T-helper 2 cell treated with Interferon-gamma antibody and Interleukin-4, amounts not matched to agents 5 μg/mL and 100 μg/mL, for 36 hours (primary cell): ENCODE measurements around the gene MCM3AP.

ENCODE experiments used
- DNase-seq: peaks from one replicate; pipeline ENCODE4 v3.0.0; 2021; ENCODE audit warnings: low spot score
- H3K27ac Mint-ChIP-seq: one replicate; pipeline ENCODE4 v1.8.0; 2021; ENCODE audit warnings: mild to moderate bottlenecking, mixed read lengths
- H3K27me3 Mint-ChIP-seq: one replicate; pipeline ENCODE4 v1.8.0; 2021; ENCODE audit warnings: low read depth, mixed read lengths
- H3K36me3 Mint-ChIP-seq: one replicate; pipeline ENCODE4 v1.8.0; 2021; ENCODE audit warnings: low read depth, mixed read lengths
- H3K4me1 Mint-ChIP-seq: one replicate; pipeline ENCODE4 v1.8.0; 2021; ENCODE audit warnings: low read depth, mixed read lengths
- H3K4me3 Mint-ChIP-seq: one replicate; pipeline ENCODE4 v1.8.0; 2022; ENCODE audit warnings: mild to moderate bottlenecking, moderate library complexity, mixed read lengths
- H3K9me3 Mint-ChIP-seq: one replicate; pipeline ENCODE4 v1.8.0; 2021; ENCODE audit warnings: mixed read lengths

Gene MCM3AP

DNA sequence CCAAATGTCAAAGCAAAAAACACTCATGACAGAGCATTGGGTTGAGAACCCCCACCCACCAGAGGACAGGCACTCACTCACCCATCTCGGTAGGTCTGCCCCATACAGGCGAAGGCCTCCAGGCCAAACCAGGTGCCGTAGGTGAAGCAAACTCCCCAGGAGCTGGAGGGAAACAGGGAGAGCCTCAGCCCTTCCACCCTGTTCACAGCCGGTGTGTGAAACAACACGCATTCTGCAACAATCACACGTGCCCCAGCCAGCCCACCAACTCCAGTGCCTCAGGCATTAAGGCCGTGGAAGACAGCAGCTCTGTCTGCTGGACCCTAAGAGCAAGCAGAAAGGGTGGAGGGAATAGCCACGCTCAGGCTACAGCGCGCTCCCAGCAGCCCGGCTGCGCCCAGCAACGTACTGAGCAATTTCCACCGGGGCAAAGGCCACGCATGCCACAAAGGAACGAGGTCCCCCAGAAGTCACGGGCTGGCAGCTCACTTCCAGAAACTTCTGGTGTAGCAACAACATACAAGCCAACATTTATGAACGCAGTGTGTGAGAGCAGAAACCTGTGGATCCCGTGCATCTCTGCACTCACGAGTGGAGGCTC is 89.7 kb downstream of the MCM3AP start:
- H3K27me3 Mint-ChIP-seq, result no peaks in the 10 kb centered on the region
- no peak overlapping the region for H3K4me3 Mint-ChIP-seq
- no peak overlapping the region for H3K27ac Mint-ChIP-seq
- no peaks in the 10 kb centered on the region for H3K4me1 Mint-ChIP-seq
- H3K9me3 Mint-ChIP-seq, result no peaks in the 10 kb centered on the region
- peaks cover 45% of the 10 kb centered on the region for H3K36me3 Mint-ChIP-seq
- DNase-seq, result no peak

DNA sequence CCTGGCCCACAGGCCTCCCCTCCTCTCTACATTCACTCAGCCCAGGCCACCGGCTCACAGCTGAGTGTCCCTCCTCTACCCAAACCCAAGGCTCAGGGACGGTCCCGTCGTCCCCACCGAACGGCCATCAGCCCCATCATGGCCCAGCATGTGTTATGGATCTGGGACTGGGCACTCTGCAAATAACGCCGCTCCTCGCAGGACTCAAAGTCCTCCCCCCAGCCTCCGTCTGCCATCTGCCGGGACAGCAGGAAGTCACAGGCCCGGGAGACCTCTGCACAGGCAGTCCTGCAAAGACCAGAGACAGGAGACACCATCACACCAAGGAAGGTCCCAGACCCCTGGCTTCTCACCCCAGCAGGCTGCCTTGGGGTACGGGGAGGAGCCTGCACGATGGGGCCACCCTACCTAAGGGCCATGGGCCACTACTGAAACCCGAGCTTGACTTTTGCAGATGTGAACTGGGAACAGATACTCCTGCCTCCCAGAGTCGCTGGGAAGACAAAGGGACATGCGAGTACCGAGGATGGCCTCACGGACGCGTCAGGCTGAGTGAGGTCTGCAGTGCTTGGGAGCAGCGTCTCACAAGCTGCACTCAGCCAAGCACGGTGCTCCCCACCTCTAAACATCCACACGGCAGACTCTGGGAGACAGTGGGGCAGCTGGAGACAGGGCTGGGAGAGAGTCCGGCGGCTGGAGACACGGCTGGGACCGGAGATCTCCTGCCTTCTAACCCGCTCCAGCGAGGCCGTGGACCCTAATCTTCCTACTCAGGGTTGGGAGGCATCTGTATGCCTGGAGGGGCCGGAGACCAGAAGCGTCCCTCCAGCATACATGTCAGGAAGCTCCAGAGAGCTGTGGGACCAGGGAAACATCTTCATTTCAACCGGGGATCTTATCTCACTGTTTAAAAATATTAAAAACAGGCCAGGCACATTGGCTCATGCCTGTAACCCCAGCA is 90.8 kb downstream of the MCM3AP start:
- Mint-ChIP-seq H3K9me3 (no peaks in the 10 kb centered on the region), H3K36me3 (peaks cover 35% of the 10 kb centered on the region), H3K27me3 (no peaks in the 10 kb centered on the region), H3K27ac (no peak overlapping the region), H3K4me3 (no peak overlapping the region), H3K4me1 (no peaks in the 10 kb centered on the region)
- DNase-seq, result no peak

DNA sequence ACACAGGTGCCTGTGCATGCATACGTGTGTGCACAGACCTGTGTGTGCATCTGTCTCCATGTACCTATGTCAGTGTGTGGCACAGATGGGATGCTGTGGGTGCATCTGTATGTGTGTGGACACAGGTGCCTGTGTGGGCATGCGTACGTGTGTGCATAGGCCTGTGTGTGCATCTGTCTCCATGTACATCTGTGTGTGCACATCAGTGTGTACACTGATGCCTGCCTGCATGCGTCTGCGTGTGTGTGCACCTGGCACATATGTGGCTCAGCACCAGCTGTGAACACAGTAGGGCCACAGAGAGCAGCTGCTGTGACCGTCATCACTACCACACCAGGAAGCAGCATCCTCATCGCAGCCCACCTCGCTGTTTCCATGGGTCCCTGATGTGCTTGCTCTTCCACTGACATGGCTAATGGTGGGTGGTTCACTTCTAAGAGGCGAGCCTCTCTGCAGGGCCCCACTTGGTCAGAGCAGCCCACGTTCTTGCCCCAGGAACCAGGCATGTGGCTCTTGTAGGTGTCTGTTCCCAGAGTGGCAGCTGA is 91.5 kb downstream of the MCM3AP start:
- H3K27ac Mint-ChIP-seq, result no peak overlapping the region
- no peak for DNase-seq
- no peak overlapping the region for H3K4me3 Mint-ChIP-seq
- peaks cover 29% of the 10 kb centered on the region for H3K36me3 Mint-ChIP-seq
- H3K27me3 Mint-ChIP-seq, result no peaks in the 10 kb centered on the region
- no peaks in the 10 kb centered on the region for H3K4me1 Mint-ChIP-seq
- H3K9me3 Mint-ChIP-seq, result no peaks in the 10 kb centered on the region

DNA sequence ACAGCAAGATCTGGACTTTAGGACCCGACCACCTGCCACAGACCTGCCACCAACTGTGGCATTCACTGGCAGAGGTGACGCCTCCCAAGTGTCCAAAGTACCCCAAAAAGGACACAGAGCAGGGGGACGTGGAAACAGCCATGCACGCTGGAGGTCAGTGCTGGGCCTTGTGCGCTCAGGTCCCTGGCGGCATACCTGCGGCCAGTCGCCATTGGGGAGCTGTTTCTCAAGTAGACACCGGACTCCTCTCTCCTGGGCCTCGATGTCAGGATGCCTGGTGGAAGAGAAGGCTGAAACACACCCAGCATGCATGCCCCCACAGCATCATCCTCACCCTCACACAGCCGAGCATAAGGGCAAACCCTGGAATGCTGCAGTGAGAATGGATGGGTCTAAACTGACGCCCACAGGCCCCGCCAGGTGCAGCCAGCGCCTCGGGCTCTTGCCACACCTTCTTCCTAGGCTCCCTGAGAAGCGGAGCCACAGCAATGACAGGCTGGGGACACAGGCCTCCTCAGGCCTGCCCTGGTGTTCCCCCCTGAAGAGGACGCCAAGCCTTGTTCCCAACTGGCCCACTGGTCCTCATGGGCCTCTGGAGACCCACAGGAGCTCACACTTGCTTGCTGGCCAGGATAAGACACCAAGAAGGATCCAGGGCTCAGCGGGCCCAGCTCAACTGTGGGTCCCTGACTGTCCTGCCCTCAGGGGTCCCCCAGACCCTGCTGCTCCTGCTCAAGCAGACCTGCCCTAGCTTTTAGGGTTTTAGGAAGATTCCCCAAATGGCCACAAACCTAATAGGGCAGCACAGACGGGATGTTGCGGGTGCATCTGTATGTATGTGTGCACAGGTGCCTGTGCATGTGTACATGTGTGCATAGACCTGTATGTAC is 93.5 kb downstream of the MCM3AP start:
- DNase-seq, result no peak
- no peaks in the 10 kb centered on the region for H3K9me3 Mint-ChIP-seq
- H3K27me3 Mint-ChIP-seq, result no peaks in the 10 kb centered on the region
- no peaks in the 10 kb centered on the region for H3K4me1 Mint-ChIP-seq
- H3K36me3 Mint-ChIP-seq, result peaks cover 18% of the 10 kb centered on the region
- no peak overlapping the region for H3K4me3 Mint-ChIP-seq
- no peak overlapping the region for H3K27ac Mint-ChIP-seq

DNA sequence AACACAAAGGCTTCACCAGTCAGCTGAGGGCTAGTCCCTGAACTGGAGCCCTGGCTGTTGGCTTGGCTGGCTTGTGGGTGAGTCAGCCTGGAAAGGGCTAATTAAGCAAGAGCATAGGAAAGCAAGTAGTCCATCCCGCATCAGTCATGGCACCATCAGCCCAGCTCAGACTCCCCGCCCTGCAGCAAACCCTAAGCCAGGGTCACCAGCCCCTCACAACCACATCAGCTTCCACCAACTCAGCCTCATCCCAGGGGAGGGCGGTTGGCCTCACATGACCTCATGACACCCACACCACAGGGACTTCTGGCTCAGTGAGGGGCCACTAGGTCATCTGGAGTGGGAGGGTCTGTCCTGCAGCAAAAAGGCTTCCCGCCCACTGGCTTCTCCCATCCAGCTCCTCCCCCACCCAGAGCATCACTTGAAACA is 94.1 kb downstream of the MCM3AP start:
- H3K27ac Mint-ChIP-seq, result no peak overlapping the region
- no peaks in the 10 kb centered on the region for H3K4me1 Mint-ChIP-seq
- no peaks in the 10 kb centered on the region for H3K9me3 Mint-ChIP-seq
- no peak for DNase-seq
- H3K27me3 Mint-ChIP-seq, result no peaks in the 10 kb centered on the region
- peaks cover 16% of the 10 kb centered on the region for H3K36me3 Mint-ChIP-seq
- no peak overlapping the region for H3K4me3 Mint-ChIP-seq

DNA sequence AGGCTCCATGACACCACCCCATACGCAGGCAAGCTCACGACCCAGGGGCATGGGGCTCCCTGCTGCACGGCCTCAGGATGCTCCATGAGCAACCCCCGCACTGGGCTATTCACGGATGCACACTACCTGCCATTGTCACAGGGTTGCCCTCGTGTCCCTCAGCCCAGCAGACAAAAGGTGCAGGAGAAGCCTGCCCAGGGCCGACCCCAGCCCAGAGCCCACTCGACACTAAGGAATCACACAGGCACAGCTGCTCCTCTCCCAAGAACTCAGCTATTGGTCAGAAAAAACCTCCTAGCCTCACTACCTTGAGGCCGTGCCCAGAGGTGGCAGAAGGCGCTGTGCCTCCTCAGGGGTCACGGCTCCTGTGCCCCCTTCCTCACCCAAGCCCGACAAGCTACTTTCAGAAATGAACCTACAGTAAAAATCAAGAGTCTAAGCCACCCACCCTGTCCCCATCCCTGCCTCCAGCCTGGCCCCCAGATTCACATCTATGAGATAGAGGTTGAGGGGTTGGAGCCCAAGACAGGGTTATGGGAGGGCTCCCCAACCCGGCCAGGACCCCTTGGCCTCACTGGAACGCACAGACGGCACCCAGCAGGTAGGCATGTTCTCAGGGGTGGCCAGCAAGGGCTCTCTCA is 94.8 kb downstream of the MCM3AP start:
- no peak for DNase-seq
- peaks cover 2% of the 10 kb centered on the region for H3K4me1 Mint-ChIP-seq
- H3K4me3 Mint-ChIP-seq, result no peak overlapping the region
- H3K9me3 Mint-ChIP-seq, result no peaks in the 10 kb centered on the region
- no peaks in the 10 kb centered on the region for H3K27me3 Mint-ChIP-seq
- H3K27ac Mint-ChIP-seq, result no peak overlapping the region
- H3K36me3 Mint-ChIP-seq, result peaks cover 16% of the 10 kb centered on the region

DNA sequence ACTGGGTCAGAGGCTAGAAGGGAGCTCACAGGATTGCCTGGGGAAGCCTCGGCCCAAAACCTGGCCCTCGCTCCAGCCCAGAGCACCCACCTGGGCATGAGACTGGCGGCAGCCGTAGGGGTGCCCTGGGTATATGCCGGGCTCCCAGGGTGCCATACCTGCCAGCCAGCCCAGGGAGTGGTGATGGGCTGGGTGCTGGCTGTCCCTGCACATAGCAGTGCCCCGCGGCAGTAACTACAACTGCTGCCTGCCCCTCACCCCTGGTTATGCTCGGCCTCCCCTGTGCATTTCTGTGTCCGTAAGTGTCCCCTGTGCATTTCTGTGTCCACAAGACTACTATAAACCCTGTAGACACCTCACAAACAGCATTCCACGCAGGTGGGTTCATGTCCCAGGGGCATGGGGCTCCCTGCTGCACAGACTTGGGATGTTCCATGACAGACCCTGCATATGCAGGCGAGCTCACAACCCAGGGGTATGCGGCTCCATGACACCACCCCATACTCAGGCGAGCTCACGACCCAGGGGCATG is 95.4 kb downstream of the MCM3AP start:
- no peak overlapping the region for H3K27ac Mint-ChIP-seq
- DNase-seq, result no peak
- H3K4me1 Mint-ChIP-seq, result peaks cover 5% of the 10 kb centered on the region
- no peaks in the 10 kb centered on the region for H3K27me3 Mint-ChIP-seq
- H3K9me3 Mint-ChIP-seq, result no peaks in the 10 kb centered on the region
- no peak overlapping the region for H3K4me3 Mint-ChIP-seq
- peaks cover 12% of the 10 kb centered on the region for H3K36me3 Mint-ChIP-seq

DNA sequence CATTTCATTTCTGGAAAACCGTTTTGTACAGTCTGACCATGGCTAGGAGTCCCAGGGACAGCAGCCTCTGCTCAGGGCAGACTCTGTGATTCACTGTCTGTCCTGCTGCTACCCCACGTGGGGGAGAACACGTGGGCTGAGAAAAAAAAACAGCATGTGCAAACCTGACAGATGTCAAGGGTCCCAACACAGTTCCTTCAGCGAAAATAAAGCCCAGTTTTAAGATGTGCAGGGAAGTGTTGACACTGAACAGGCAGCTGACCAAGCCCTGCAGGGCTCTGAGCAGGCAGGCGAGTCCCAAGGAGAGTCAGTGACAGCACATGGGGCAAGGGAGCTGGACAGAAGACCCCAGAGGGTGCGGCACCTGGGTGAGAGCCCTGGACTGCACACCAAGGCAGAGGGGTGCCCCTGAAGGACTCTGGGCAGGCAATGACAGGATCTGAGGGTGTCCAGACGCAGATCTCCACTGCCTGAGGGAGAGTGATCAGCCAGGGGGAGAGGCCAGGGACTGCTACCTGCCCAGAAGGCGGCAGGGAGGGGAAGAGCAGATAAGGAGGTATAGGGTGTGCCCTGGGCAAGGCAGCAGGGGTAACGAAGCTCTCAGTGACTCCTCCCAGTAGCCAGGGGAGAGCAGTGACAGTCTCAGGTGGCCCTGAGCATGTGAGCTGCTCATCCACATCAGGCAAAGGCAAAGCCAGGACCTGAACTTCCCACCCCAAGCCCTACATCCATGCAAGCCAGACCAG is 96.0 kb downstream of the MCM3AP start:
- DNase-seq, result no peak
- no peaks in the 10 kb centered on the region for H3K27me3 Mint-ChIP-seq
- peaks cover 6% of the 10 kb centered on the region for H3K4me1 Mint-ChIP-seq
- no peak overlapping the region for H3K27ac Mint-ChIP-seq
- peaks cover 11% of the 10 kb centered on the region for H3K36me3 Mint-ChIP-seq
- H3K4me3 Mint-ChIP-seq, result no peak overlapping the region
- no peaks in the 10 kb centered on the region for H3K9me3 Mint-ChIP-seq

DNA sequence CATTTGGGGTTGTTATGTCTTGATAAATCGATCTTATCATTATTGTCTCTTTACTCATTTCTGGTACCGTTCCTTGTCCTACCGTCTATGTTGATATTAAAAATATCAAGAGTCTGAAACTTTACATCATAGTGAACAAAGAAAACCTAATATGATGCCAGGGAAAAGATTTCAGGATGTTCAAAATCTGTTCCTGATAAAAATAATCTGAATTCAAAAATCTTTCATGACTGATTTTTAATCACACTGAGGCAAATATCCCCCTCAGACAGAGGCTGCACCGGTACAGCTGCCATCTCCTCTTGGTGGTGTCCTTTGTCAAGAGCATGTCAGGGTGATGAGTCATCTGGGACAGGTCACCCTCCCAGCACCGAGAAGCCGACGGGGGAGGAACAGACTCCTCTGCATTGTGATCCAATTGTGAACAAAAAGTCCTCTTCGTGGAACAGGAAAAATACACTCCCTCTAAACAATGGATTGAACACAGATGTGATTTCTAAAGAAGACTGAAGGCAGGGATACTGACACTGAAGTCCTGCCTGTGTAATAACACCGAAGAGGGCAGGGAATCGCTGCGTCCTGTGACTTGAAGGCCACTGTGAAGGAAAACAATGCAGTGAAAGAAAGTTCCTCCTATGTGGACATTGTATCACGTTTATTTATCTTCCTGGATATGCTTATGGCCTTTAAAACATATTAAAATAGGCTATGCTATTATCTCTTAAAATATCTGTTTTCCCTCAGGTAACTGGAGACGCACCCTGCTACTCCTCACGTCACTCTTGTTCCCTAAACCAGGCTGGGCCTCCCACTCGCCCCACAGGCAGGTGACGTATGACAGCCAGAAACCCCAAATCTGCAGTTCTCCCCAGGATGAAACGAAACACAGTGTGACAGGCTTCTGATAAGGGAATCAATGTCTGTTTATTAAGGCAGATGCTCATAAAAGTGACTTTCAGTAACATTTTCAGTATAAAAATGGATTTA is 96.9 kb downstream of the MCM3AP start:
- Mint-ChIP-seq H3K36me3 (peaks cover 3% of the 10 kb centered on the region), H3K4me1 (peaks cover 6% of the 10 kb centered on the region), H3K9me3 (no peaks in the 10 kb centered on the region), H3K27ac (no peak overlapping the region), H3K27me3 (no peaks in the 10 kb centered on the region), H3K4me3 (no peak overlapping the region)
- no peak for DNase-seq

DNA sequence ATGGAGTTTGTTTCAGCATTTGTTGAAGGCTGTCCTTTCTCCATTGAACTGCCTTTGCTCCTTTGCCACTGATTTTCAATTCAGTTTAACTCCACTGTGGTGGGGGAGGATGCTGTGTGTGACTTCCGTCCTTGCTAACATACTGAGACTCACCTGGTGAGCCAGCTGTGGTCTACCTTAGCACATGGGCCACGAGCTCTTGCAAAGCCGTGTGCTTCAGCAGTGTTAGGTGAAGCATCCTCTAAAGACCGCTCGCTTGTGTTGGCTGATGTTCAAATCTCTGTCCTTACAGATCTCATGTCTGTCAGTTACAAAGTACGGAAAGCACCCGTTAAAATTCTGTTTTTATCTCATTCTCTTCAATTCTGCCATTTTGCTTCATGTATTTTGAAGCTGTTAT is 97.6 kb downstream of the MCM3AP start:
- no peak overlapping the region for H3K27ac Mint-ChIP-seq
- H3K27me3 Mint-ChIP-seq, result no peaks in the 10 kb centered on the region
- H3K9me3 Mint-ChIP-seq, result no peaks in the 10 kb centered on the region
- no peaks in the 10 kb centered on the region for H3K36me3 Mint-ChIP-seq
- peaks cover 6% of the 10 kb centered on the region for H3K4me1 Mint-ChIP-seq
- H3K4me3 Mint-ChIP-seq, result no peak overlapping the region
- DNase-seq, result no peak

DNA sequence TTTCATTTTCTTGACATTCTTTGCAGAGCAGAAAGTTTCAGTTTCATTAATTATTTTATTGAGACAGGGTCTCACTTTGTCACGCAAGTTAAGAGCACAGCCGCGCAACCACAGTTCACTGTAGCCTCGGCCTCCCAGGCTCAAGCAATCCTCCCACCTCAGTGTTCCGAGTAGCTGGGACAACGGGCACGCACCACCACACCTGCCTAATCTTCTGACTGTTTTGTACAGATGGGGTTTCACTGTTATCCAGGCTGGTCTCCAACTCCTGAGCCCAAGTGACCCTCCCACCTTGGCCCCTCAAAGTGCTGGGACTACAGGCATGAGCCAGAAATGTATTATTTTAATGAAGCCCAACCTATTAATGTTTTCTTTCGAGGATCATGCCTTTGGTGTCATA is 98.2 kb downstream of the MCM3AP start:
- DNase-seq, result no peak
- H3K36me3 Mint-ChIP-seq, result no peaks in the 10 kb centered on the region
- H3K9me3 Mint-ChIP-seq, result no peaks in the 10 kb centered on the region
- H3K27me3 Mint-ChIP-seq, result no peaks in the 10 kb centered on the region
- H3K27ac Mint-ChIP-seq, result no peak overlapping the region
- peaks cover 6% of the 10 kb centered on the region for H3K4me1 Mint-ChIP-seq
- no peak overlapping the region for H3K4me3 Mint-ChIP-seq

DNA sequence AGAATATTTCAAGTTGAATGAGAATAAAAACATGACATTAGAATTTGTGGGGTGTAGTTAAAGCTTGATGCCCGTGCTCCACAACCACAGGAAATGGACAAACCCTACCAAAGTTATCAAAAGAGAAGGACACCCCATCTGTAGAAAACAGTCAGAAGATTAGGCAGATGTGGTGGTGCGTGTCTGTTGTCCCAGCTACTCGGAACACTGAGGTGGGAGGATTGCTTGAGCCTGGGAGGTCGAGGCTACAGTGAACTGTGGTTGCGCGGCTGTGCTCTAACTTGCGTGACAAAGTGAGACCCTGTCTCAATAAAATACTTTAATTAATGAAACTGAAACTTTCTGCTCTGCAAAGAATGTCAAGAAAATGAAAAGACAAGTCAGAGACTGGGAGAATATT is 99.7 kb downstream of the MCM3AP start:
- no peak for DNase-seq
- Mint-ChIP-seq H3K4me3 (peak overlapping the region; percentile 89), H3K27me3 (no peaks in the 10 kb centered on the region), H3K9me3 (no peaks in the 10 kb centered on the region), H3K27ac (peak overlapping the region; percentile 61), H3K36me3 (no peaks in the 10 kb centered on the region), H3K4me1 (peaks cover 6% of the 10 kb centered on the region)
